Caco-2 (cell line): Measurements from ENCODE around the gene VASN. TPM values are rescaled to one million over a fixed set of nuclear protein-coding genes. Genes with fewer than 3 reads are reported as not detected.

ENCODE experiments used
- BruUV-seq: library from RNA; stranded (reverse); fragments of 400-500 nt; replicated peaks from 2 replicates; lab custom pipeline; 2021; lab: Mats Ljungman, UMichigan
- CTCF ChIA-PET: fragments of 300-600 bp; sonication (Branson Sonifier 250); formaldehyde crosslinking; loops from one replicate; lab custom pipeline; 2022; ENCODE audit warnings: antibody characterized with exemption; lab: Charles Lee
- POLR2A ChIA-PET: fragments of 300-600 bp; sonication (Branson Sonifier 250); formaldehyde crosslinking; loops from one replicate; lab custom pipeline; 2022; ENCODE audit warnings: antibody characterized with exemption; lab: Charles Lee
- DNase-seq, 2 experiments: peaks; one replicate each; pipeline versions ENCODE4 v3.0.0 to v3.0.0-alpha.2; 2020 to 2022
- H3K27me3 ChIP-seq: replicated peaks from 2 replicates; pipeline ENCODE4 v1.6.0; 2011; ENCODE audit warnings: low read length; ENCODE audit not compliant: control insufficient read depth, insufficient read depth
- H3K36me3 ChIP-seq: 2 replicates; pipeline ENCODE4 v1.5.1; 2011; ENCODE audit warnings: low read length; ENCODE audit not compliant: control insufficient read depth, insufficient read depth
- H3K4me1 ChIP-seq: fragments of 250-450 bp; sonication (Bioruptor Pico); 2 replicates; pipeline ENCODE4 v1.5.1; 2020; ENCODE audit warnings: mild to moderate bottlenecking
- H3K4me3 ChIP-seq: 2 replicates; pipeline ENCODE4 v1.5.1; 2011; ENCODE audit warnings: low read depth, mild to moderate bottlenecking, control low read depth, low read length
- H3K9me3 ChIP-seq: fragments of 250-450 bp; sonication (Bioruptor Pico); 2 replicates; pipeline ENCODE4 v1.5.1; 2020; ENCODE audit warnings: mild to moderate bottlenecking, moderate library complexity
- H3K27ac Mint-ChIP-seq: one replicate; pipeline ENCODE4 v1.8.0; 2022; ENCODE audit warnings: mixed read lengths; ENCODE audit not compliant: unreplicated experiment
- H3K27me3 Mint-ChIP-seq: one replicate; pipeline ENCODE4 v1.8.0; 2022; ENCODE audit warnings: mixed read lengths; ENCODE audit not compliant: insufficient read depth, unreplicated experiment
- H3K36me3 Mint-ChIP-seq: one replicate; pipeline ENCODE4 v1.8.0; 2022; ENCODE audit warnings: mild to moderate bottlenecking, mixed read lengths; ENCODE audit not compliant: insufficient read depth, unreplicated experiment
- H3K4me1 Mint-ChIP-seq: one replicate; pipeline ENCODE4 v1.8.0; 2022; ENCODE audit warnings: low read depth, mixed read lengths; ENCODE audit not compliant: unreplicated experiment
- H3K4me3 Mint-ChIP-seq: one replicate; pipeline ENCODE4 v1.8.0; 2022; ENCODE audit warnings: mild to moderate bottlenecking, moderate library complexity, mixed read lengths; ENCODE audit not compliant: unreplicated experiment
- H3K9me3 Mint-ChIP-seq: one replicate; pipeline ENCODE4 v1.8.0; 2022; ENCODE audit warnings: mixed read lengths; ENCODE audit not compliant: unreplicated experiment
- CTCF ChIP-seq, 2 experiments: fragments of 200-600 bp in 1 of 2; IDR thresholded peaks; 1 replicate in 1 of 2; 2 replicates in 1 of 2; pipeline versions ENCODE4 v1.5.1 to v1.8.0; 2011 to 2022; ENCODE audit warnings: antibody characterized with exemption in 1 of 2, control low read depth in 1 of 2, inconsistent platforms in 1 of 2, low read depth in 1 of 2, low read length in 1 of 2, mild to moderate bottlenecking in 1 of 2, moderate library complexity in 1 of 2; ENCODE audit not compliant: insufficient read depth in 1 of 2, severe bottlenecking in 1 of 2, unreplicated experiment in 1 of 2
- intact Hi-C: fragments of 100-400 bp; cut with micrococcal nuclease; formaldehyde crosslinking; loops from one replicate; pipeline ENCODE4 v1.10.0; 2022; ENCODE audit not compliant: unreplicated experiment
- total RNA-seq: library from RNA; stranded (reverse); gene quantifications from 2 replicates; pipeline ENCODE4 v1.2.3, GENCODE V29; 2022

Gene VASN
- total RNA-seq, 1 experiment from 2014 or later: 2.7 TPM

- TF ChIP-seq CTCF (IDR thresholded peaks at IDR 0.05; ENCODE audit: insufficient read depth in 1 of 2, low read depth in 1 of 2, low read length in 1 of 2, severe bottlenecking in 1 of 2, unreplicated experiment in 1 of 2): no peak
- no peak overlapping the region for H3K27ac Mint-ChIP-seq
- ChIA-PET CTCF (interaction anchor here (0.6 to 1.8 kb wide), 2 partner anchors 26 to 203 kb away, joined by 3 to 8 read pairs; no protein-coding TSS in a partner anchor), POLR2A (no interaction called here)
- no peaks in the 10 kb centered on the region for H3K4me1 Mint-ChIP-seq
- H3K9me3 ChIP-seq: no peaks in the 10 kb centered on the region
- no peak for DNase-seq
- H3K9me3 Mint-ChIP-seq: no peaks in the 10 kb centered on the region
- H3K27me3 Mint-ChIP-seq: no peaks in the 10 kb centered on the region
- H3K4me3 ChIP-seq: no peak overlapping the region
- no peaks in the 10 kb centered on the region; the same call in 1 of the 2 replicates for H3K36me3 ChIP-seq
- peaks cover 7% of the 10 kb centered on the region for H3K36me3 Mint-ChIP-seq
- no peak overlapping the region for H3K4me3 Mint-ChIP-seq
- intact Hi-C loops: no loop called here
- BruUV-seq: no TSS peak
- H3K4me1 ChIP-seq: peaks cover 36% of the 10 kb centered on the region
- no peaks in the 10 kb centered on the region for H3K27me3 ChIP-seq
Observed at GRCh38 chr16:4376893-4377572, 5.4 kb downstream of the VASN start.

- Mint-ChIP-seq H3K9me3 (no peaks in the 10 kb centered on the region), H3K36me3 (peaks cover 7% of the 10 kb centered on the region), H3K4me3 (no peak overlapping the region), H3K27me3 (no peaks in the 10 kb centered on the region), H3K4me1 (no peaks in the 10 kb centered on the region), H3K27ac (no peak overlapping the region)
- ChIA-PET POLR2A (interaction anchor here (1.1 kb wide), 1 partner anchor 105 kb away, joined by 11 read pairs; the partner anchor contains the start of gene TFAP4), CTCF (interaction anchor here (0.6 to 1.8 kb wide), 3 partner anchors 18 to 203 kb away, joined by 3 to 9 read pairs (median 8); no protein-coding TSS in a partner anchor)
- Histone ChIP-seq H3K36me3 (no peaks in the 10 kb centered on the region; the same call in 1 of the 2 replicates), H3K27me3 (no peaks in the 10 kb centered on the region), H3K4me1 (peaks cover 29% of the 10 kb centered on the region), H3K9me3 (no peaks in the 10 kb centered on the region), H3K4me3 (no peak overlapping the region)
- DNase-seq: no peak
- peak in 1 of 2 experiments; percentile 17 for TF ChIP-seq CTCF (IDR thresholded peaks at IDR 0.05; ENCODE audit: insufficient read depth in 1 of 2, low read depth in 1 of 2, low read length in 1 of 2, severe bottlenecking in 1 of 2, unreplicated experiment in 1 of 2)
- BruUV-seq: no TSS peak
- intact Hi-C loops: no loop called here
Observed at GRCh38 chr16:4377573-4378154, 6.0 kb downstream of the VASN start.

GRCh38 chr16:4378161-4378666 is 6.6 kb downstream of the VASN start:
- Mint-ChIP-seq H3K27ac (no peak overlapping the region), H3K4me3 (no peak overlapping the region), H3K9me3 (no peaks in the 10 kb centered on the region), H3K4me1 (no peaks in the 10 kb centered on the region), H3K27me3 (no peaks in the 10 kb centered on the region), H3K36me3 (peaks cover 12% of the 10 kb centered on the region)
- Histone ChIP-seq H3K27me3 (no peaks in the 10 kb centered on the region), H3K4me3 (no peak overlapping the region), H3K36me3 (no peaks in the 10 kb centered on the region; the same call in 1 of the 2 replicates), H3K4me1 (peaks cover 24% of the 10 kb centered on the region), H3K9me3 (no peaks in the 10 kb centered on the region)
- POLR2A ChIA-PET: interaction anchor here (1.1 kb wide), 1 partner anchor 105 kb away, joined by 11 read pairs; the partner anchor contains the start of gene TFAP4
- no peak for TF ChIP-seq CTCF (IDR thresholded peaks at IDR 0.05; ENCODE audit: insufficient read depth in 1 of 2, low read depth in 1 of 2, low read length in 1 of 2, severe bottlenecking in 1 of 2, unreplicated experiment in 1 of 2)
- intact Hi-C loops: no loop called here
- CTCF ChIA-PET: interaction anchor here (0.6 to 1.8 kb wide), 3 partner anchors 19 to 204 kb away, joined by 3 to 9 read pairs (median 8); no protein-coding TSS in a partner anchor
- DNase-seq: no peak
- no TSS peak for BruUV-seq
